Fibroblast of skin of right biceps (primary cell): Measurements from ENCODE around the gene TDRD9.

Experiments used
- DNase-seq: peaks from one replicate; pipeline ENCODE4 v3.0.0-alpha.2; 2013

The TDRD9 gene

GRCh38 chr14:103997391-103997790, 69.1 kb downstream of the TDRD9 start:
- no peak for DNase-seq

- no peak for DNase-seq
Observed at GRCh38 chr14:103998027-103998426, 69.8 kb downstream of the TDRD9 start.

- no peak for DNase-seq
Observed at GRCh38 chr14:103999795-104000440, 71.7 kb downstream of the TDRD9 start.

- DNase-seq: no peak
Observed at GRCh38 chr14:104001003-104001402, 72.7 kb downstream of the TDRD9 start.

- no peak for DNase-seq
Observed at GRCh38 chr14:104003616-104004015, 75.4 kb downstream of the TDRD9 start.

- DNase-seq: no peak
Observed at GRCh38 chr14:104004849-104005248, 76.6 kb downstream of the TDRD9 start.

GRCh38 chr14:104005489-104005888, 77.2 kb downstream of the TDRD9 start:
- no peak for DNase-seq

- DNase-seq: no peak
Observed at GRCh38 chr14:104007121-104007520, 78.9 kb downstream of the TDRD9 start.

- no peak for DNase-seq
Observed at GRCh38 chr14:104009297-104009696, 81.0 kb downstream of the TDRD9 start.

- DNase-seq: no peak
Observed at GRCh38 chr14:104011824-104012517, 83.7 kb downstream of the TDRD9 start.

GRCh38 chr14:104014764-104015163, 86.5 kb downstream of the TDRD9 start:
- no peak for DNase-seq

GRCh38 chr14:104016873-104017650, 88.8 kb downstream of the TDRD9 start:
- DNase-seq: no peak

- no peak for DNase-seq
Observed at GRCh38 chr14:104019029-104019428, 90.8 kb downstream of the TDRD9 start.

- DNase-seq: no peak
Observed at GRCh38 chr14:104019806-104020205, 91.5 kb downstream of the TDRD9 start.

GRCh38 chr14:104020471-104020870, 92.2 kb downstream of the TDRD9 start:
- DNase-seq: no peak

GRCh38 chr14:104023325-104024055, 95.2 kb downstream of the TDRD9 start:
- no peak for DNase-seq

GRCh38 chr14:104025534-104025933, 97.3 kb downstream of the TDRD9 start:
- DNase-seq: no peak

GRCh38 chr14:104026024-104026423, 97.8 kb downstream of the TDRD9 start:
- no peak for DNase-seq

GRCh38 chr14:104030958-104031357, 102.7 kb downstream of the TDRD9 start:
- no peak for DNase-seq

GRCh38 chr14:104031384-104031783, 103.1 kb downstream of the TDRD9 start:
- no peak for DNase-seq

- no peak for DNase-seq
Observed at GRCh38 chr14:104034976-104035699, 106.9 kb downstream of the TDRD9 start.

- DNase-seq: no peak
Observed at GRCh38 chr14:104036212-104036611, 108.0 kb downstream of the TDRD9 start.

- no peak for DNase-seq
Observed at GRCh38 chr14:104037074-104037473, 108.8 kb downstream of the TDRD9 start.
